ENCODE data around the gene SLC46A3. TPM values are rescaled to one million over a fixed set of nuclear protein-coding genes. Genes with fewer than 3 reads are reported as not detected.
"Not testable (repeated sequence)": the region's sequence is repeated elsewhere in the genome, so short reads cannot be mapped to it uniquely, and the experiment has no call there.

SLC46A3 gene
- total RNA-seq, 6 donors from 2014 or later: 5.8 to 25.0 (median 14.6) TPM

DNA sequence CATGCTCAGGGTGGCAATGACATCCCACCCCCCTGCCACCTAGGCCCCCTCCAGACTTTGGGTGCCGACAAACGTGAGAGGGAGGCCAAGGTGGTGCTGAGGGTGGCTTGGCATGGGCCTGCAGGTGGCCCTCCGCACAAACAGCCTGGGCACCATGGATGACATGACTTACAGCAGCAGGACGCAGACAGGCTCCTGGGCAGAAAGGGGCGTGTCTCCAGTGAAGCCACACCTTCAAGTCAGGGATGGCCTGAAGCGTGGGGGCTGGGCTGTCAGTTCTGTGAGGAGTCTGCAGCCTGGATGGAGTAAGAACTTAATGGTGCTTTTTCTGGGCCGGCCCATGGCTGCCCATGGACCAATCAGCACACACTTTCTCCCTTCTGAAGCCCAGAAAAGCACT lies 34.5 kb downstream of the SLC46A3 start:
- 64 to 65% methylated on average over 2 to 7 of the region's 7 CpGs for WGBS, 2 donors
- TF ChIP-seq, protein P1, sequence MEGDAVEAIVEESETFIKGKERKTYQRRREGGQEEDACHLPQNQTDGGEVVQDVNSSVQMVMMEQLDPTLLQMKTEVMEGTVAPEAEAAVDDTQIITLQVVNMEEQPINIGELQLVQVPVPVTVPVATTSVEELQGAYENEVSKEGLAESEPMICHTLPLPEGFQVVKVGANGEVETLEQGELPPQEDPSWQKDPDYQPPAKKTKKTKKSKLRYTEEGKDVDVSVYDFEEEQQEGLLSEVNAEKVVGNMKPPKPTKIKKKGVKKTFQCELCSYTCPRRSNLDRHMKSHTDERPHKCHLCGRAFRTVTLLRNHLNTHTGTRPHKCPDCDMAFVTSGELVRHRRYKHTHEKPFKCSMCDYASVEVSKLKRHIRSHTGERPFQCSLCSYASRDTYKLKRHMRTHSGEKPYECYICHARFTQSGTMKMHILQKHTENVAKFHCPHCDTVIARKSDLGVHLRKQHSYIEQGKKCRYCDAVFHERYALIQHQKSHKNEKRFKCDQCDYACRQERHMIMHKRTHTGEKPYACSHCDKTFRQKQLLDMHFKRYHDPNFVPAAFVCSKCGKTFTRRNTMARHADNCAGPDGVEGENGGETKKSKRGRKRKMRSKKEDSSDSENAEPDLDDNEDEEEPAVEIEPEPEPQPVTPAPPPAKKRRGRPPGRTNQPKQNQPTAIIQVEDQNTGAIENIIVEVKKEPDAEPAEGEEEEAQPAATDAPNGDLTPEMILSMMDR (IDR thresholded peaks at IDR 0.05): no peak
- TF ChIP-seq POLR2A (IDR thresholded peaks at IDR 0.05) (no peak), POLR2AphosphoS5 (IDR thresholded peaks at IDR 0.05) (no peak), EP300 (IDR thresholded peaks at IDR 0.05) (no peak)

GRCh38 chr13:28683169-28683568 lies 35.6 kb downstream of the SLC46A3 start:
- H3K4me1 ChIP-seq; DNase-seq; H3K9me3 ChIP-seq; H3K27me3 ChIP-seq; H3K27ac ChIP-seq; ATAC-seq (ENCODE audit: low FRiP score in 2 of 2); H3K4me3 ChIP-seq: not testable (repeated sequence)
- 76 to 80% methylated on average over 8 of the region's 8 CpGs for WGBS, 2 donors
- peaks cover 0 to 25% (median 11%) of the 10 kb centered on the region in 4 donors for H3K36me3 ChIP-seq

More for the DNA sequence above, 34.5 kb downstream of the SLC46A3 start:
- no peaks in the 10 kb centered on the region for H3K4me1 ChIP-seq
- peaks cover 0 to 14% (median 5%) of the 10 kb centered on the region in 4 donors for H3K36me3 ChIP-seq
- ATAC-seq (ENCODE audit: low FRiP score in 2 of 2) (peak in 1 of 2 donors; percentile 22), DNase-seq (peak in 1 of 2 donors; percentile 65)
- no peak overlapping the region for H3K27ac ChIP-seq
- no peaks in the 10 kb centered on the region for H3K9me3 ChIP-seq
- no peak overlapping the region for H3K4me3 ChIP-seq
- H3K27me3 ChIP-seq: no peaks in the 10 kb centered on the region

DNA sequence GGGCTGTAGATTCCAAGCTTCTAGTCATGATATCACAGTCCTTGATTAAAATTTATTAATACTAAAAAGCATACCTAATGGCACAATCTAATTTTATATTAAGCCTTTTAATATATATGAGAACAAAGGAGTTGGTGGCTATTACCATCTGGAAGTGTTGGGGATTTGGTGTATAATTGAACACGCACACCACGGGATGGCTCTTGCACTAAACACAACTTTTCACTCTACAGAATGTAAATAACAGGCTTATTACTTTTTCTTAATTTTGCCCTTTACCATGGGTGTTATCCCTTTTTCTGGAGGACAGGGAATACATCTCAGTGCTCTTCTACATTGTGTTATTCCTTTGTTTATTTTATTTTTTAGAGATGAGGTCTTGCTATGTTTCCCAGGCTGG lies 38.2 kb downstream of the SLC46A3 start:
- Histone ChIP-seq H3K4me1 (no peaks in the 10 kb centered on the region), H3K36me3 (peaks cover 14 to 50% (median 29%) of the 10 kb centered on the region in 4 donors), H3K27me3 (no peaks in the 10 kb centered on the region), H3K9me3 (no peaks in the 10 kb centered on the region), H3K4me3 (no peak overlapping the region), H3K27ac (no peak overlapping the region)
- 95 to 97% methylated on average over 2 of the region's 2 CpGs for WGBS, 2 donors
- no peak for ATAC-seq (ENCODE audit: low FRiP score in 2 of 2)
- TF ChIP-seq, protein P1 (IDR thresholded peaks at IDR 0.05): no peak
- TF ChIP-seq EP300 (IDR thresholded peaks at IDR 0.05): no peak
- TF ChIP-seq POLR2AphosphoS5 (IDR thresholded peaks at IDR 0.05): no peak
- no peak for TF ChIP-seq POLR2A (IDR thresholded peaks at IDR 0.05)
- no peak for DNase-seq

DNA sequence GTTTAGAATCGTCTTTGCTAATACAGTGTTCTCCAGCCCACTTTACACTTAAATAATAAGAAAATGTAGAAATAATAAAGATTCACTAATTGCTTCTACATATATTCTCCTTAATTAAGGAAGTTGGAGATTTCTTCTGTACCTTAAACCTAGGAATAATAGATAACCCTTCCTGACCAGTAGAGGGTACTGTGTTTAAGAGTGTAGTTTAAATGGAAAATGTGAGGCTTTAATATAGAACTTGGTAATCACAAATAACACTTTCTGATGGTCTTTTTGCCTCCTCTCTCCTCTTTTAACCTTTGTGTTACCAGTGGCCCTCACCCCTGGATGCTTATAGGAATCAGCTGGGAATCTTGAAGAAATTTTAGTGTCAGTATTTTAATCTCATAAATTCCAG lies 39.1 kb downstream of the SLC46A3 start:
- Histone ChIP-seq H3K36me3 (peaks cover 21 to 59% (median 38%) of the 10 kb centered on the region in 4 donors), H3K9me3 (no peaks in the 10 kb centered on the region), H3K4me3 (no peak overlapping the region), H3K27me3 (no peaks in the 10 kb centered on the region), H3K4me1 (no peaks in the 10 kb centered on the region), H3K27ac (no peak overlapping the region)
- 86 to 95% methylated on average over 1 of the region's 1 CpG for WGBS, 2 donors
- TF ChIP-seq POLR2A (IDR thresholded peaks at IDR 0.05) (no peak), POLR2AphosphoS5 (IDR thresholded peaks at IDR 0.05) (no peak), EP300 (IDR thresholded peaks at IDR 0.05) (no peak)
- TF ChIP-seq, protein P1 (IDR thresholded peaks at IDR 0.05): peak in 3 of 6 experiments; percentile 15 to 25 (median 18)
- no peak for DNase-seq
- no peak for ATAC-seq (ENCODE audit: low FRiP score in 2 of 2)

DNA sequence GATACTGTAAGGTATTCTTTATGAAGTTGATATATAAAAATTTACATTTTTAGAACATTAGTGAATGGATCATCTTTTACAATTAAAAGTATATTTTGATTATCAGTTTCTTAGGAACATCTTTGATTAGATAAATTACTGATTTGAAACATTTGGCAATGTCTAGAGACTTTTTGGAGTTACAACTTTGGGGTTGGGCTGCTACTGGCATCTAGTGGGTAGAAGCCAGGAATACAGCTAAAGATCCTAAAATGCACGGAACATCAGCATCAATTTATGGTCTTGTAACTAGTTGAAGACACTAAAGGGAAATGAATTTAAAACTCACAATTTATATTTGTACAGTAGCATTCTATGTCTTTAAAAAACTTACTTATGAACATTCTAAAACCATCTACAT lies 40.0 kb downstream of the SLC46A3 start:
- Histone ChIP-seq H3K27ac (no peak overlapping the region), H3K4me3 (no peak overlapping the region), H3K36me3 (peaks cover 27 to 68% (median 47%) of the 10 kb centered on the region in 4 donors), H3K4me1 (no peaks in the 10 kb centered on the region), H3K9me3 (no peaks in the 10 kb centered on the region), H3K27me3 (no peaks in the 10 kb centered on the region)
- TF ChIP-seq POLR2AphosphoS5 (IDR thresholded peaks at IDR 0.05) (no peak), POLR2A (IDR thresholded peaks at IDR 0.05) (no peak), EP300 (IDR thresholded peaks at IDR 0.05) (no peak)
- TF ChIP-seq, protein P1 (IDR thresholded peaks at IDR 0.05): no peak
- no peak for DNase-seq
- 81% methylated on average over 1 of the region's 1 CpG for WGBS, 2 donors
- no peak for ATAC-seq (ENCODE audit: low FRiP score in 2 of 2)

All from upper lobe of left lung (tissue), 6 donors.